ENCODE results near the gene RARB. TPM values are rescaled to one million over a fixed set of nuclear protein-coding genes. Genes with fewer than 3 reads are reported as not detected.

RARB gene
- total and polyA plus RNA-seq, 2 of the 13 experiments (the other 11 are each of a cell fraction or from before 2014, with no cell fraction given), result 0.16 TPM; not detected in 1

GRCh38 chr3:25575001-25575400 lies 146.9 kb downstream of the RARB start (continued):
- TF ChIP-seq ZBTB44 (CRISPR knock-in tag; IDR thresholded peaks at IDR 0.05) (no peak), ZNF558 (CRISPR knock-in tag; IDR thresholded peaks at IDR 0.05; ENCODE audit: borderline replicate concordance) (no peak), ZNF841 (CRISPR knock-in tag; IDR thresholded peaks at IDR 0.05; ENCODE audit: borderline replicate concordance) (no peak), PRDM15 (CRISPR knock-in tag; IDR thresholded peaks at IDR 0.05) (no peak), ARNT2 (CRISPR knock-in tag; IDR thresholded peaks at IDR 0.05; ENCODE audit: low read depth) (no peak), XBP1 (CRISPR knock-in tag; IDR thresholded peaks at IDR 0.05) (no peak), NAIF1 (CRISPR knock-in tag; IDR thresholded peaks at IDR 0.05; ENCODE audit: borderline replicate concordance) (no peak), LCORL (IDR thresholded peaks at IDR 0.05) (no peak), LCORL (CRISPR knock-in tag; IDR thresholded peaks at IDR 0.05) (no peak), ZSCAN9 (CRISPR knock-in tag; IDR thresholded peaks at IDR 0.05; ENCODE audit: borderline replicate concordance) (no peak), ZNF790 (CRISPR knock-in tag; IDR thresholded peaks at IDR 0.05; ENCODE audit: borderline replicate concordance) (no peak), ZBTB3 (CRISPR knock-in tag; IDR thresholded peaks at IDR 0.05; ENCODE audit: borderline replicate concordance, low read depth) (no peak), ZNF317 (CRISPR knock-in tag; IDR thresholded peaks at IDR 0.05) (no peak)

All from HepG2 (cell line).